A549 (cell line): ENCODE results near the gene NAB1. TPM values are rescaled to one million over a fixed set of nuclear protein-coding genes. Genes with fewer than 3 reads are reported as not detected.

ENCODE experiments used
- ATAC-seq, 2 experiments: fragments of 200-7000 bp in 1 of 2; fragments of >200 bp in 1 of 2; cut with Nextera tagmentation in 1 of 2; cut with Tn5 transposase in 1 of 2; 3 replicates each; pipeline versions ENCODE4 v1.8.0 to v1.9.1; 2018 to 2020; ENCODE audit warnings: mild to moderate bottlenecking in 1 of 2, moderate library complexity in 1 of 2
- CTCF ChIA-PET: fragments of 300-600 bp; sonication (Branson Sonifier 250); formaldehyde crosslinking; extraction: SDS; loops from one replicate; lab custom pipeline; 2021; ENCODE audit warnings: antibody characterized with exemption, inconsistent platforms; lab: Yijun Ruan, JAX
- POLR2A ChIA-PET: fragments of 350-600 bp; formaldehyde crosslinking; extraction: SDS; loops from one replicate; lab custom pipeline; 2021; ENCODE audit warnings: antibody characterized with exemption, inconsistent platforms; lab: Yijun Ruan, JAX
- DNase-seq, 2 experiments: peaks; one replicate each; pipeline versions ENCODE4 v3.0.0 to v3.0.0-alpha.2; 2011 to 2016; ENCODE audit warnings: low read depth in 1 of 2, low spot score in 1 of 2
- FAIRE-seq: peaks from 2 replicates; lab custom pipeline; 2011; peaks lifted over from hg19 to GRCh38; lab: Jason Lieb, UNC
- H3K27ac ChIP-seq, 2 experiments: fragments of >200 bp; sonication (Bioruptor Twin); formaldehyde crosslinking; 3 replicates each; pipeline ENCODE4 v1.5.1; 2016 to 2017
- H3K4me1 ChIP-seq: fragments of >200 bp; sonication (Bioruptor Twin); formaldehyde crosslinking; 3 replicates; pipeline ENCODE4 v1.6.1; 2016
- H3K4me2 ChIP-seq: fragments of >200 bp; sonication (Bioruptor Twin); formaldehyde crosslinking; 3 replicates; pipeline ENCODE4 v1.6.1; 2016
- H3K4me3 ChIP-seq: fragments of >200 bp; sonication (Bioruptor Twin); formaldehyde crosslinking; 3 replicates; pipeline ENCODE4 v1.5.1; 2016
- H3K9me3 ChIP-seq: fragments of >200 bp; sonication (Bioruptor Twin); formaldehyde crosslinking; 3 replicates; pipeline ENCODE4 v1.6.1; 2016
- BHLHE40 ChIP-seq: IDR thresholded peaks from 2 replicates; pipeline ENCODE4 v1.6.1; 2012; ENCODE audit warnings: low read depth, low read length, inconsistent platforms
- CHD4 ChIP-seq: fragments of 200-600 bp; sonication (generic); IDR thresholded peaks from 2 replicates; pipeline ENCODE4 v1.6.1; 2016; ENCODE audit warnings: antibody characterized with exemption, mild to moderate bottlenecking, borderline replicate concordance
- EP300 ChIP-seq, 2 experiments: fragments of >200 bp; sonication (Bioruptor Twin); formaldehyde crosslinking; IDR thresholded peaks; 2 replicates in 1 of 2; 3 replicates in 1 of 2; pipeline ENCODE4 v1.6.1; 2016 to 2017
- ESRRA ChIP-seq: fragments of 150-350 bp; IDR thresholded peaks from 2 replicates; pipeline ENCODE4 v1.6.1; 2014; ENCODE audit warnings: mild to moderate bottlenecking, low read length, borderline replicate concordance
- GATA3 ChIP-seq: IDR thresholded peaks from 2 replicates; pipeline ENCODE4 v1.6.1; 2012; ENCODE audit warnings: borderline replicate concordance
- HMGXB4 ChIP-seq: fragments of 250-450 bp; sonication (Bioruptor Pico); IDR thresholded peaks from 2 replicates; pipeline ENCODE4 v1.5.0; 2021; ENCODE audit warnings: mild to moderate bottlenecking, moderate library complexity, borderline replicate concordance
- KDM5A ChIP-seq: fragments of 200-600 bp; sonication (generic); IDR thresholded peaks from 2 replicates; pipeline ENCODE4 v1.6.1; 2016; ENCODE audit warnings: antibody characterized with exemption, mild to moderate bottlenecking
- MAFK ChIP-seq: fragments of 450-650 bp; IDR thresholded peaks from 2 replicates; pipeline ENCODE4 v1.6.1; 2014; ENCODE audit not compliant: partially characterized antibody
- MYC ChIP-seq: IDR thresholded peaks from 2 replicates; pipeline ENCODE4 v1.6.1; 2012; ENCODE audit warnings: mild to moderate bottlenecking, inconsistent platforms, low read length, improper control_type of control experiment, borderline replicate concordance
- NR3C1 ChIP-seq: fragments of >200 bp; sonication (Bioruptor Twin); formaldehyde crosslinking; IDR thresholded peaks from 3 replicates; pipeline ENCODE4 v1.6.1; 2017
- PHF8 ChIP-seq: fragments of 200-600 bp; sonication (generic); IDR thresholded peaks from 2 replicates; pipeline ENCODE4 v1.6.1; 2016; ENCODE audit warnings: low read depth, mild to moderate bottlenecking, antibody characterized with exemption, moderate library complexity, borderline replicate concordance
- RNF2 ChIP-seq: fragments of 200-600 bp; sonication (generic); IDR thresholded peaks from 2 replicates; pipeline ENCODE4 v1.6.1; 2016; ENCODE audit warnings: low read depth, mild to moderate bottlenecking, antibody characterized with exemption, moderate library complexity, borderline replicate concordance
- SMC3 ChIP-seq: fragments of >200 bp; sonication (Bioruptor Twin); formaldehyde crosslinking; IDR thresholded peaks from 3 replicates; pipeline ENCODE4 v1.6.1; 2018; ENCODE audit warnings: inconsistent platforms
- TP53 ChIP-seq: fragments of 250-450 bp; sonication (Bioruptor Pico); IDR thresholded peaks from 2 replicates; pipeline ENCODE4 v1.5.0; 2021; ENCODE audit warnings: mild to moderate bottlenecking, moderate library complexity
- WGBS: methylation state at CpG from one replicate; pipeline ENCODE4 v1.1.6; 2017; ENCODE audit errors: missing lambda C conversion rate; 5-methylcytosine and 5-hydroxymethylcytosine counted together
- polyA plus RNA-seq, 4 experiments: library from polyadenylated mRNA; depleted of rRNA in 3 of 4; stranded (reverse); fragments of >200 nt; fragmentation: RNase III in 1 of 4; extraction: RNeasy Plus Mini Kit Qiagen cat#74134 plus additional on column Dnase treatment in 1 of 4; gene quantifications; 2 replicates in 3 of 4; 3 replicates in 1 of 4; pipeline ENCODE4 v1.2.3, GENCODE V29; 2011 to 2017
- TF ChIP-seq, protein P1 (sequence below): IDR thresholded peaks from 2 replicates; pipeline ENCODE4 v1.6.1; 2012
- TF ChIP-seq, protein P2 (sequence below): fragments of 250-450 bp; sonication (Bioruptor Pico); IDR thresholded peaks from 2 replicates; pipeline ENCODE4 v1.5.0; 2020; ENCODE audit warnings: low read depth, mild to moderate bottlenecking, moderate library complexity

The NAB1 gene
- polyA plus RNA-seq, 2 of the 4 experiments (the other 2 are of a cell fraction): 37.6 to 67.3 TPM

DNA sequence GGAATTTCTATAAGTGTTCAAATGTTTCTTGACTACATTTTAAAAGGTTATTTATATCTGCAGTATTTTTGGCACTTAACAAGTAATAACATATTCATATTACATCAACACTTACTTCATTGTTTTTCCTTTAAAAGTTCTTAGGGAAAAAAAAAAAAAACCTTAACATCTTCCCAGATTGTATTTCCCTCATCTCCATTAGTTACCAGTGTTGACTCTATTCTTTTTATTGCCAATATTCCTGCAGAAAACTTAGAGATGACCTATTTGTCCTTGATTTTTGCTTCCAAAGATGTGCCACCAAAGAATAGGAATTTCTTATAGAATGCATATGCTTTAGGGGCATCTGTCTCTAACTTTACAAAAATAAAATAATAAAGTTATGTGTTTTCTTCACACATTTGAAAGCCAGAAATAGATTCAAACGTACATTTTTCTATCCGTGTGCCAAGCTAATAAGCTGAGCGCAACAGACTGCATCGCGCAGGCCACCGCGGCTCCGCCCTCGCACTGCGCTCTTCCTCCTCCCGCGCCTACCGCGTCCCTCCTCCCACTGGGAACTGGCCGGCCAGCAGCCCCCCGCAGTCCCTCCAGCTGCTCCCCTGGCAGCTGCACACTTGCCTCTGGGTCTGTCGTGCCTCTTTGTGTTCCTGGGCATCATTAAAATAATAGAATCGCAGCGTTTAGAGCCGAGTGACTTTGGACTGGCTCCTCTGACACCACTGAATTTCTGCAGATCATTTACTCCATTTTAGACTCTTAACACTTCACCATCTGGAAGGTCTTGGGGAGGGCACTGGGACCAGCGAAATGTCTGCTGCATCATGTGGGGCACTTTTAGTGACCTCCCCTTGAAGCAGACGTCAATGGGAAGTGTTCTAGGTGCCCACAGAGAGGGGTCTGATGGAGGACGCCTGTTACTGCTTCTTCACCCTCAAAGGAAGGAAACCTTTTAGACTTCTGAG is 21.2 kb upstream of the NAB1 start:
- H3K9me3 ChIP-seq: no peaks in the 10 kb centered on the region
- H3K4me2 ChIP-seq: peak overlapping the region; percentile 48
- DNase-seq (no peak), ATAC-seq (peak; percentile 43 to 85; a peak in 4 of 6 replicates)
- POLR2A ChIA-PET: no interaction called here
- H3K4me1 ChIP-seq: 0 out of 3 replicates have a peak, but pooled peaks cover 5% of the 10 kb centered on the region
- H3K4me3 ChIP-seq: peak overlapping the region; percentile 32
- H3K27ac ChIP-seq: peak overlapping the region; percentile 48 to 71; a peak in 5 of 6 replicates
- TF ChIP-seq SMC3: no peak
- TF ChIP-seq, protein P1, sequence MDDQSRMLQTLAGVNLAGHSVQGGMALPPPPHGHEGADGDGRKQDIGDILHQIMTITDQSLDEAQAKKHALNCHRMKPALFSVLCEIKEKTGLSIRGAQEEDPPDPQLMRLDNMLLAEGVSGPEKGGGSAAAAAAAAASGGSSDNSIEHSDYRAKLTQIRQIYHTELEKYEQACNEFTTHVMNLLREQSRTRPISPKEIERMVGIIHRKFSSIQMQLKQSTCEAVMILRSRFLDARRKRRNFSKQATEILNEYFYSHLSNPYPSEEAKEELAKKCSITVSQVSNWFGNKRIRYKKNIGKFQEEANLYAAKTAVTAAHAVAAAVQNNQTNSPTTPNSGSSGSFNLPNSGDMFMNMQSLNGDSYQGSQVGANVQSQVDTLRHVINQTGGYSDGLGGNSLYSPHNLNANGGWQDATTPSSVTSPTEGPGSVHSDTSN: no peak
- TF ChIP-seq, all 56 proteins: peak for 0
- CTCF ChIA-PET: interaction anchor here (1.0 kb wide), 1 partner anchor 39 kb away, joined by 3 read pairs; no protein-coding TSS in a partner anchor
- FAIRE-seq: no peak
- 69% methylated on average over 23 of the region's 23 CpGs for WGBS

DNA sequence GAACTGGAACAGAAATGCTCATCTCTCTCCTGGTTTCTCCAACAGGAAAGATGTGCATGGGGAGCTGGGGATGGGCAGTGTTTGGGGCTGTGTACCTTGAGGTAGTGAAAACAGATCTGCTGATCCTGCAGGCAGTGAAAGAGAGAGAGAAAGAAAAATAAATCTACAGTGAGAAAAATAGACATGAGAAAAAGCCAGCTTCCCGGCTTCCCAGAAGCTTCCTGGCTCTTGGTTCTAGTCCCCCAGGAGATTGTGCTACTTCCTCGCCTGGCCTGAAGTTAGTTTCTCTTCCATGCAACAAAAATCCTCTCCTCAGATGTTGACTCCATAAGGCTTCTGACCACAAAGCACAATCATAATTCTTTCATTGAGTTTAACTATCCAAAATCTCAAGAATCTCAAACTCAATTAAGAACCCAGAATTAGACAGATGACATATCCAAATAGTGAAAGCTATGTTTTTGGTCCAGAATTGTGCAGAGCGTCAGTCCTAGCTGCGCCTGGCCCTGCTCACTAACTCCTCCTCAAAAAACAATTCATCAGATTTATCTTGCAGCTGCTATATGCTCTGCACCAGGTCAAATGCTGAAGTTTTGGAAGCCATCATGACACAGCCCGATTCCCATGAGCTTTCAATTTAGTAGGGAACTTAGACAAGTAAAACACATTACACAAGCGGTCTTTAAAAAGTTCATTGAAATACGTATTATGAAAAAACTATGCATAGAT is 20.1 kb upstream of the NAB1 start:
- TF ChIP-seq PHF8 (no peak), TP53 (CRISPR knock-in tag) (no peak), KDM5A (no peak), GATA3 (no peak), BHLHE40 (no peak), ESRRA (no peak), MAFK (no peak), NR3C1 (no peak), EP300 (IDR thresholded peaks at IDR 0.05) (no peak), RNF2 (no peak), HMGXB4 (no peak), CHD4 (no peak), MYC (no peak)
- TF ChIP-seq, protein P2, sequence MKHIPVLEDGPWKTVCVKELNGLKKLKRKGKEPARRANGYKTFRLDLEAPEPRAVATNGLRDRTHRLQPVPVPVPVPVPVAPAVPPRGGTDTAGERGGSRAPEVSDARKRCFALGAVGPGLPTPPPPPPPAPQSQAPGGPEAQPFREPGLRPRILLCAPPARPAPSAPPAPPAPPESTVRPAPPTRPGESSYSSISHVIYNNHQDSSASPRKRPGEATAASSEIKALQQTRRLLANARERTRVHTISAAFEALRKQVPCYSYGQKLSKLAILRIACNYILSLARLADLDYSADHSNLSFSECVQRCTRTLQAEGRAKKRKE (CRISPR knock-in tag): no peak
- no peak for FAIRE-seq
- 0 out of 3 replicates have a peak, but pooled peaks cover 5% of the 10 kb centered on the region for H3K4me1 ChIP-seq
- WGBS: 91% methylated on average over 7 of the region's 7 CpGs
- H3K4me2 ChIP-seq: peak overlapping the region; percentile 48; the same call in 1 of the 3 replicates
- H3K9me3 ChIP-seq: no peaks in the 10 kb centered on the region
- no peak for DNase-seq
- CTCF ChIA-PET: interaction anchor here (1.0 to 1.6 kb wide), 2 partner anchors 40 to 448 kb away, joined by 3 read pairs; a partner anchor contains a TSS
- no peak overlapping the region for H3K4me3 ChIP-seq
- POLR2A ChIA-PET: no interaction called here
- ATAC-seq: peak in 1 of 2 experiments; percentile 19; a peak in 1 of 6 replicates
- peak overlapping the region in 1 of 2 experiments; percentile 71; a peak in 3 of 6 replicates for H3K27ac ChIP-seq
